Activated CD4-positive, alpha-beta T cell treated with anti-CD3 and anti-CD28 coated beads, Interleukin-2, amount 50 U/mL, for 4 hours (primary cell): ENCODE data around the gene PROKR1.

Experiments used
- DNase-seq, 2 experiments: peaks; one replicate each; pipeline ENCODE4 v3.0.0-alpha.2; 2020

PROKR1 gene

GRCh38 chr2:68700560-68700959 lies 57.2 kb downstream of the PROKR1 start:
- DNase-seq = no peak

GRCh38 chr2:68706637-68707036 lies 63.3 kb downstream of the PROKR1 start:
- DNase-seq = no peak
